ENCODE measurements around the gene FOXD4L6.
"Not testable (repeated sequence)": the region's sequence is repeated elsewhere in the genome, so short reads cannot be mapped to it uniquely, and the experiment has no call there.

The FOXD4L6 gene

GRCh38 chr9:41128581-41128980 lies at the start of gene FOXD4L6:
FOXD4L6 (minus strand) TSS chr9:41128681; CDS start chr9:41128383, 298 bp downstream.
- not testable (repeated sequence) for DNase-seq (ENCODE audit: low read depth in 3 of 3)

- DNase-seq (ENCODE audit: low read depth in 3 of 3), result not testable (repeated sequence)
These were observed 46.5 kb upstream of the FOXD4L6 start for GRCh38 chr9:41174994-41175393.

- not testable (repeated sequence) for DNase-seq (ENCODE audit: low read depth in 3 of 3)
These were observed 21.6 kb upstream of the FOXD4L6 start for GRCh38 chr9:41150116-41150515.

- not testable (repeated sequence) for DNase-seq (ENCODE audit: low read depth in 3 of 3)
These were observed 13.4 kb upstream of the FOXD4L6 start for GRCh38 chr9:41141878-41142277.

GRCh38 chr9:41126746-41127446 lies 1.6 kb downstream of the FOXD4L6 start:
- DNase-seq (ENCODE audit: low read depth in 3 of 3), result not testable (repeated sequence)

GRCh38 chr9:41125936-41126335 lies 2.5 kb downstream of the FOXD4L6 start:
- not testable (repeated sequence) for DNase-seq (ENCODE audit: low read depth in 3 of 3)

GRCh38 chr9:41125109-41125658 lies 3.3 kb downstream of the FOXD4L6 start:
- DNase-seq (ENCODE audit: low read depth in 3 of 3), result not testable (repeated sequence)

GRCh38 chr9:41124250-41125108 lies 4.0 kb downstream of the FOXD4L6 start:
- not testable (repeated sequence) for DNase-seq (ENCODE audit: low read depth in 3 of 3)

GRCh38 chr9:41123812-41124211 lies 4.7 kb downstream of the FOXD4L6 start:
- not testable (repeated sequence) for DNase-seq (ENCODE audit: low read depth in 3 of 3)

- not testable (repeated sequence) for DNase-seq (ENCODE audit: low read depth in 3 of 3)
These were observed 5.1 kb downstream of the FOXD4L6 start for GRCh38 chr9:41123396-41123795.

GRCh38 chr9:41120696-41121095 lies 7.8 kb downstream of the FOXD4L6 start:
- DNase-seq (ENCODE audit: low read depth in 3 of 3), result not testable (repeated sequence)

GRCh38 chr9:41119719-41120118 lies 8.8 kb downstream of the FOXD4L6 start:
- DNase-seq (ENCODE audit: low read depth in 3 of 3), result not testable (repeated sequence)

GRCh38 chr9:41119311-41119710 lies 9.2 kb downstream of the FOXD4L6 start:
- DNase-seq (ENCODE audit: low read depth in 3 of 3), result not testable (repeated sequence)

- not testable (repeated sequence) for DNase-seq (ENCODE audit: low read depth in 3 of 3)
These were observed 15.1 kb downstream of the FOXD4L6 start for GRCh38 chr9:41113348-41113747.

- DNase-seq (ENCODE audit: low read depth in 3 of 3), result not testable (repeated sequence)
These were observed 17.1 kb downstream of the FOXD4L6 start for GRCh38 chr9:41111414-41111813.

- DNase-seq (ENCODE audit: low read depth in 3 of 3), result not testable (repeated sequence)
These were observed 17.6 kb downstream of the FOXD4L6 start for GRCh38 chr9:41110913-41111312.

- DNase-seq (ENCODE audit: low read depth in 3 of 3), result peak in 1 of 3 experiments; percentile 14
These were observed 19.2 kb downstream of the FOXD4L6 start for GRCh38 chr9:41109253-41109652.

GRCh38 chr9:41108816-41109215 lies 19.7 kb downstream of the FOXD4L6 start:
- not testable (repeated sequence) for DNase-seq (ENCODE audit: low read depth in 3 of 3)

- not testable (repeated sequence) for DNase-seq (ENCODE audit: low read depth in 3 of 3)
These were observed 21.9 kb downstream of the FOXD4L6 start for GRCh38 chr9:41106472-41107116.

- DNase-seq (ENCODE audit: low read depth in 3 of 3), result not testable (repeated sequence)
These were observed 22.8 kb downstream of the FOXD4L6 start for GRCh38 chr9:41105557-41106253.

GRCh38 chr9:41104542-41104941 lies 23.9 kb downstream of the FOXD4L6 start:
- not testable (repeated sequence) for DNase-seq (ENCODE audit: low read depth in 3 of 3)

Measured in stimulated activated CD4-positive, alpha-beta T cell treated with anti-CD3 and anti-CD28 coated beads, TNF-alpha, amount 100 ng/mL, for 24 hours (primary cell).